Measurements from ENCODE around the gene PAPPA2.

DNA sequence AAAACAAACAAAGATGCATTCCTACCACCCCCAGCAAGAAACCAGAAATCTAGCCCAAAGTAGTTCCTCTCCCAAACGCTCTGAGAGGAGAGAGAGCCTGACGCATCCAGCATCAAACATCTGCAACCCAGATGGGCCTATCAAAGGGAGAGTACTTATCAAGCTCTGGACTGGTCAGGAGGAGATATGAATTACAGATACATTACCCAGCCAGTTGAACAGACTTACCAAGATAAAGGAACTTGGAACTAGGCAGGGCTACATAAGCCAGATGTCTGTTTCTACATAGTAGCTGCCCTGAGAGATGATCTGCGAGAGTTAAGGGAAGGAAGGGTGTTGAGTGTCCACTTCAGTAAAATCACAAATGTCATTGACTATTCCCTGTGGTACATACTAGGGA is 138.4 kb downstream of the PAPPA2 start:
- TF ChIP-seq, protein P1, sequence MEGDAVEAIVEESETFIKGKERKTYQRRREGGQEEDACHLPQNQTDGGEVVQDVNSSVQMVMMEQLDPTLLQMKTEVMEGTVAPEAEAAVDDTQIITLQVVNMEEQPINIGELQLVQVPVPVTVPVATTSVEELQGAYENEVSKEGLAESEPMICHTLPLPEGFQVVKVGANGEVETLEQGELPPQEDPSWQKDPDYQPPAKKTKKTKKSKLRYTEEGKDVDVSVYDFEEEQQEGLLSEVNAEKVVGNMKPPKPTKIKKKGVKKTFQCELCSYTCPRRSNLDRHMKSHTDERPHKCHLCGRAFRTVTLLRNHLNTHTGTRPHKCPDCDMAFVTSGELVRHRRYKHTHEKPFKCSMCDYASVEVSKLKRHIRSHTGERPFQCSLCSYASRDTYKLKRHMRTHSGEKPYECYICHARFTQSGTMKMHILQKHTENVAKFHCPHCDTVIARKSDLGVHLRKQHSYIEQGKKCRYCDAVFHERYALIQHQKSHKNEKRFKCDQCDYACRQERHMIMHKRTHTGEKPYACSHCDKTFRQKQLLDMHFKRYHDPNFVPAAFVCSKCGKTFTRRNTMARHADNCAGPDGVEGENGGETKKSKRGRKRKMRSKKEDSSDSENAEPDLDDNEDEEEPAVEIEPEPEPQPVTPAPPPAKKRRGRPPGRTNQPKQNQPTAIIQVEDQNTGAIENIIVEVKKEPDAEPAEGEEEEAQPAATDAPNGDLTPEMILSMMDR (IDR thresholded peaks at IDR 0.05), result no peak
- TF ChIP-seq POLR2AphosphoS5 (IDR thresholded peaks at IDR 0.05; ENCODE audit: low read depth, low read length) (no peak), TCF7L2 (IDR thresholded peaks at IDR 0.05; ENCODE audit: low read depth, low read length) (no peak)
- TF ChIP-seq, protein P2, sequence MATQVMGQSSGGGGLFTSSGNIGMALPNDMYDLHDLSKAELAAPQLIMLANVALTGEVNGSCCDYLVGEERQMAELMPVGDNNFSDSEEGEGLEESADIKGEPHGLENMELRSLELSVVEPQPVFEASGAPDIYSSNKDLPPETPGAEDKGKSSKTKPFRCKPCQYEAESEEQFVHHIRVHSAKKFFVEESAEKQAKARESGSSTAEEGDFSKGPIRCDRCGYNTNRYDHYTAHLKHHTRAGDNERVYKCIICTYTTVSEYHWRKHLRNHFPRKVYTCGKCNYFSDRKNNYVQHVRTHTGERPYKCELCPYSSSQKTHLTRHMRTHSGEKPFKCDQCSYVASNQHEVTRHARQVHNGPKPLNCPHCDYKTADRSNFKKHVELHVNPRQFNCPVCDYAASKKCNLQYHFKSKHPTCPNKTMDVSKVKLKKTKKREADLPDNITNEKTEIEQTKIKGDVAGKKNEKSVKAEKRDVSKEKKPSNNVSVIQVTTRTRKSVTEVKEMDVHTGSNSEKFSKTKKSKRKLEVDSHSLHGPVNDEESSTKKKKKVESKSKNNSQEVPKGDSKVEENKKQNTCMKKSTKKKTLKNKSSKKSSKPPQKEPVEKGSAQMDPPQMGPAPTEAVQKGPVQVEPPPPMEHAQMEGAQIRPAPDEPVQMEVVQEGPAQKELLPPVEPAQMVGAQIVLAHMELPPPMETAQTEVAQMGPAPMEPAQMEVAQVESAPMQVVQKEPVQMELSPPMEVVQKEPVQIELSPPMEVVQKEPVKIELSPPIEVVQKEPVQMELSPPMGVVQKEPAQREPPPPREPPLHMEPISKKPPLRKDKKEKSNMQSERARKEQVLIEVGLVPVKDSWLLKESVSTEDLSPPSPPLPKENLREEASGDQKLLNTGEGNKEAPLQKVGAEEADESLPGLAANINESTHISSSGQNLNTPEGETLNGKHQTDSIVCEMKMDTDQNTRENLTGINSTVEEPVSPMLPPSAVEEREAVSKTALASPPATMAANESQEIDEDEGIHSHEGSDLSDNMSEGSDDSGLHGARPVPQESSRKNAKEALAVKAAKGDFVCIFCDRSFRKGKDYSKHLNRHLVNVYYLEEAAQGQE (IDR thresholded peaks at IDR 0.05; ENCODE audit: insufficient read depth in 1 of 2, low read depth in 2 of 2, low read length in 1 of 2), result no peak
